HepG2 (cell line): Measurements from ENCODE around the gene PEX11G. TPM values are rescaled to one million over a fixed set of nuclear protein-coding genes. Genes with fewer than 3 reads are reported as not detected.

Source experiments
- AGO1 ChIP-seq: fragments of 200-400 bp; formaldehyde crosslinking; IDR thresholded peaks from 2 replicates; pipeline ENCODE4 v1.6.1; 2017; ENCODE audit warnings: mild to moderate bottlenecking, low read depth, low read length, moderate library complexity; ENCODE audit not compliant: poor library complexity, severe bottlenecking
- ATF7-NPFF ChIP-seq: sonication (generic); formaldehyde crosslinking; IDR thresholded peaks from 2 replicates; pipeline ENCODE4 v1.8.1; 2023; ENCODE audit warnings: mild to moderate bottlenecking, low read depth, missing genetic modification reagents, moderate library complexity
- FOXP4 ChIP-seq: sonication (generic); formaldehyde crosslinking; IDR thresholded peaks from 2 replicates; pipeline ENCODE4 v1.4.0; 2020; ENCODE audit warnings: missing genetic modification reagents
- GABPB1 ChIP-seq: IDR thresholded peaks from 2 replicates; pipeline ENCODE4 v1.6.1; 2016; ENCODE audit warnings: mild to moderate bottlenecking, missing genetic modification reagents, moderate library complexity, missing compliant biosample characterization
- HMG20A ChIP-seq: IDR thresholded peaks from 2 replicates; pipeline ENCODE4 v1.6.1; 2016; ENCODE audit warnings: borderline replicate concordance
- MED13 ChIP-seq: sonication (generic); formaldehyde crosslinking; IDR thresholded peaks from 2 replicates; pipeline ENCODE4 v1.5.0; 2020; ENCODE audit warnings: missing genetic modification reagents
- NFAT5 ChIP-seq: sonication (generic); formaldehyde crosslinking; IDR thresholded peaks from 2 replicates; pipeline ENCODE4 v1.4.0; 2020; ENCODE audit warnings: missing genetic modification reagents
- PREB ChIP-seq: sonication (generic); formaldehyde crosslinking; IDR thresholded peaks from 2 replicates; pipeline ENCODE4 v1.4.0; 2020; ENCODE audit warnings: missing genetic modification reagents
- SSRP1 ChIP-seq: IDR thresholded peaks from 2 replicates; pipeline ENCODE4 v1.6.1; 2016; ENCODE audit warnings: control low read depth
- SUZ12 ChIP-seq: fragments of 150-350 bp; IDR thresholded peaks from 2 replicates; pipeline ENCODE4 v1.6.1; 2014; ENCODE audit warnings: low read depth, low read length
- TRIM24 ChIP-seq: sonication (generic); formaldehyde crosslinking; IDR thresholded peaks from 2 replicates; pipeline ENCODE4 v1.8.0; 2022; ENCODE audit warnings: mild to moderate bottlenecking, missing genetic modification reagents
- ZFP62 ChIP-seq: sonication (generic); formaldehyde crosslinking; IDR thresholded peaks from 2 replicates; pipeline ENCODE4 v1.4.0; 2020; ENCODE audit warnings: missing genetic modification reagents
- ZNF160 ChIP-seq: sonication (generic); formaldehyde crosslinking; IDR thresholded peaks from 2 replicates; pipeline ENCODE4 v1.8.0; 2022; ENCODE audit warnings: mild to moderate bottlenecking, inconsistent platforms, missing genetic modification reagents
- ZNF660 ChIP-seq: sonication (generic); formaldehyde crosslinking; IDR thresholded peaks from 2 replicates; pipeline ENCODE4 v1.5.1; 2020; ENCODE audit warnings: mild to moderate bottlenecking, low read depth, missing genetic modification reagents, borderline replicate concordance
- ZNF670 ChIP-seq: sonication (generic); formaldehyde crosslinking; IDR thresholded peaks from 2 replicates; pipeline ENCODE4 v1.8.0; 2022; ENCODE audit warnings: mild to moderate bottlenecking, missing genetic modification reagents, borderline replicate concordance
- ZNF710 ChIP-seq: sonication (generic); formaldehyde crosslinking; IDR thresholded peaks from 2 replicates; pipeline ENCODE4 v1.5.0; 2020; ENCODE audit warnings: mild to moderate bottlenecking, missing genetic modification reagents, borderline replicate concordance
- polyA plus RNA-seq, 8 experiments: library from polyadenylated mRNA; depleted of rRNA in 3 of 8; stranded (reverse) in 7 of 8; unstranded in 1 of 8; fragments of >200 nt; fragmentation: Illumina TruSeq in 4 of 8; extraction: Trizol in 4 of 8; gene quantifications; 2 replicates each; pipeline versions ENCODE4 v1.2.1 to v1.2.3, GENCODE V29; 2011 to 2016; ENCODE audit warnings: low read depth in 4 of 8, missing spikeins in 1 of 8, mixed read lengths in 1 of 8; ENCODE audit not compliant: insufficient read depth in 1 of 8
- total RNA-seq, 5 experiments: library from RNA; depleted of rRNA; stranded (reverse); fragments of >200 nt; fragmentation: Illumina TruSeq; extraction: Trizol; gene quantifications; 2 replicates each; pipeline ENCODE4 v1.2.3, GENCODE V29; 2016; ENCODE audit warnings: low read depth in 1 of 5

The PEX11G gene
- total and polyA plus RNA-seq, 2 of the 13 experiments (the other 11 are each of a cell fraction or from before 2014, with no cell fraction given): not detected

GRCh38 chr19:7494416-7495098 lies 5.7 kb upstream of the PEX11G start (continued):
- TF ChIP-seq ZNF710 (CRISPR knock-in tag): peak; percentile 79; the same call in 1 of the 2 replicates
- no peak for TF ChIP-seq ATF7-NPFF (CRISPR knock-in tag)
- TF ChIP-seq ZFP62: no peak
- TF ChIP-seq ZNF660 (CRISPR knock-in tag): no peak
- no peak for TF ChIP-seq PREB
- TF ChIP-seq FOXP4 (CRISPR knock-in tag): no peak
- TF ChIP-seq ZNF160: no peak
- no peak for TF ChIP-seq SUZ12
- TF ChIP-seq MED13 (CRISPR knock-in tag): no peak
- no peak for TF ChIP-seq ZNF670
- no peak for TF ChIP-seq SSRP1 (CRISPR knock-in tag)
- no peak for TF ChIP-seq AGO1
- TF ChIP-seq TRIM24: no peak
- peak; percentile 32; the same call in 1 of the 2 replicates for TF ChIP-seq GABPB1 (CRISPR knock-in tag)
- TF ChIP-seq NFAT5: no peak
- TF ChIP-seq HMG20A (CRISPR knock-in tag): no peak
